ENCODE measurements around the gene SBF2.

Gene SBF2

GRCh38 chr11:9769621-9770020 is 524.4 kb downstream of the SBF2 start:
- H3K27me3 ChIP-seq (ENCODE audit: insufficient read depth, low read depth) = no peaks in the 10 kb centered on the region
- no peak for TF ChIP-seq CTCF (conservative IDR thresholded peaks at IDR 0.05; ENCODE audit: low read depth, low read length)
- H3K4me1 ChIP-seq (ENCODE audit: low read depth, poor library complexity, severe bottlenecking) = no peaks in the 10 kb centered on the region
- H3K79me2 ChIP-seq (ENCODE audit: insufficient read depth, low read depth) = no peaks in the 10 kb centered on the region
- no peak overlapping the region for H3K4me2 ChIP-seq
- no peaks in the 10 kb centered on the region for H3K36me3 ChIP-seq (ENCODE audit: insufficient read depth)
- H4K20me1 ChIP-seq (ENCODE audit: insufficient read depth) = no peaks in the 10 kb centered on the region
- no peak overlapping the region for H3K9ac ChIP-seq
- H3K27ac ChIP-seq = no peak overlapping the region
- H2AFZ ChIP-seq (ENCODE audit: low read depth) = no peak overlapping the region
- no peak overlapping the region for H3K4me3 ChIP-seq (IDR thresholded peaks at IDR 0.05; ENCODE audit: insufficient read depth, low read depth, low read length)

- Histone ChIP-seq H3K4me2 (no peak overlapping the region), H3K79me2 (ENCODE audit: insufficient read depth, low read depth) (no peaks in the 10 kb centered on the region), H3K27ac (no peak overlapping the region), H3K27me3 (ENCODE audit: insufficient read depth, low read depth) (no peaks in the 10 kb centered on the region), H4K20me1 (ENCODE audit: insufficient read depth) (no peaks in the 10 kb centered on the region), H3K36me3 (ENCODE audit: insufficient read depth) (no peaks in the 10 kb centered on the region), H2AFZ (ENCODE audit: low read depth) (no peak overlapping the region), H3K9ac (no peak overlapping the region), H3K4me1 (ENCODE audit: low read depth, poor library complexity, severe bottlenecking) (no peaks in the 10 kb centered on the region), H3K4me3 (IDR thresholded peaks at IDR 0.05; ENCODE audit: insufficient read depth, low read depth, low read length) (no peak overlapping the region)
- no peak for TF ChIP-seq CTCF (conservative IDR thresholded peaks at IDR 0.05; ENCODE audit: low read depth, low read length)
These were observed 528.5 kb downstream of the SBF2 start for GRCh38 chr11:9765320-9766101.

- no peak overlapping the region for H3K9ac ChIP-seq
- no peak overlapping the region for H2AFZ ChIP-seq (ENCODE audit: low read depth)
- H3K36me3 ChIP-seq (ENCODE audit: insufficient read depth) = no peaks in the 10 kb centered on the region
- H3K4me1 ChIP-seq (ENCODE audit: low read depth, poor library complexity, severe bottlenecking) = peaks cover 11% of the 10 kb centered on the region
- no peak overlapping the region for H3K4me2 ChIP-seq
- H4K20me1 ChIP-seq (ENCODE audit: insufficient read depth) = no peaks in the 10 kb centered on the region
- no peak overlapping the region for H3K27ac ChIP-seq
- TF ChIP-seq CTCF (conservative IDR thresholded peaks at IDR 0.05; ENCODE audit: low read depth, low read length) = no peak
- H3K4me3 ChIP-seq (IDR thresholded peaks at IDR 0.05; ENCODE audit: insufficient read depth, low read depth, low read length) = no peak overlapping the region
- H3K27me3 ChIP-seq (ENCODE audit: insufficient read depth, low read depth) = no peaks in the 10 kb centered on the region
- no peaks in the 10 kb centered on the region for H3K79me2 ChIP-seq (ENCODE audit: insufficient read depth, low read depth)
These were observed 530.7 kb downstream of the SBF2 start for GRCh38 chr11:9763301-9763700.

GRCh38 chr11:9762531-9762930 is 531.5 kb downstream of the SBF2 start:
- Histone ChIP-seq H3K79me2 (ENCODE audit: insufficient read depth, low read depth) (no peaks in the 10 kb centered on the region), H3K36me3 (ENCODE audit: insufficient read depth) (no peaks in the 10 kb centered on the region), H3K27ac (no peak overlapping the region), H3K4me3 (IDR thresholded peaks at IDR 0.05; ENCODE audit: insufficient read depth, low read depth, low read length) (no peak overlapping the region), H3K4me2 (no peak overlapping the region), H2AFZ (ENCODE audit: low read depth) (no peak overlapping the region), H3K9ac (no peak overlapping the region), H3K4me1 (ENCODE audit: low read depth, poor library complexity, severe bottlenecking) (peaks cover 15% of the 10 kb centered on the region), H3K27me3 (ENCODE audit: insufficient read depth, low read depth) (no peaks in the 10 kb centered on the region), H4K20me1 (ENCODE audit: insufficient read depth) (no peaks in the 10 kb centered on the region)
- no peak for TF ChIP-seq CTCF (conservative IDR thresholded peaks at IDR 0.05; ENCODE audit: low read depth, low read length)

Data from KMS-11 (cell line).